Astrocyte of the cerebellum (primary cell): ENCODE measurements around the gene SULT6B1.
"Not testable (repeated sequence)": the region's sequence is repeated elsewhere in the genome, so short reads cannot be mapped to it uniquely, and the experiment has no call there.

Experiments
- DNase-seq: peaks from one replicate; pipeline ENCODE4 v3.0.0-alpha.2; 2011; ENCODE audit warnings: low read depth
- H3K4me3 ChIP-seq: 2 replicates; pipeline ENCODE4 v1.5.1; 2011; ENCODE audit warnings: mild to moderate bottlenecking, low read depth, low read length, moderate library complexity
- CTCF ChIP-seq: IDR thresholded peaks from 2 replicates; pipeline ENCODE4 v1.5.1; 2012; ENCODE audit warnings: low read length, low read depth, moderate library complexity, mild to moderate bottlenecking; ENCODE audit errors: missing control alignments
- in situ Hi-C: cut with HindIII; loops from 2 replicates; pipeline ENCODE4 v1.10.0; 2017; ENCODE audit warnings: low sequenced_read_pairs

SULT6B1 gene

DNA sequence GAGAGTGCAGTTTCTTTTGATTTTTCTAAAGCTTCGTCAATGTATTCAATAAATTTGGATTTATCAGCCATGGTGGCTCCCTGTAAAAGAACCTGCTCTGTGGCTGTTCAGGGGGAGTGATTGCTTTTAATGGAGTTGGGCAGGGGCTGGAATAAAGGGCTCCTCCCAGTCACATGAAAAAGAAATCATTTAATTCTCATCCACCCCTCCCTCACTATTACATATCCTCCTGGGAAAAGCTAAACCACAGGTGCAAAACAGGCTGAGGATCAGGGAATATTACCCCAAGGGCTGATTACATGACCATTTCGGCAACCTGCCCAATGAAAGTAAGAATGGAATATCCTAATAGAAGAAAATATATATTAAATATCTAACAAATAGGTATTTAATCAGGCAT, at the start of gene SULT6B1:
Gene SULT6B1 (minus strand): TSS at position 101 of the 400 bp plus-strand sequence. CDS start 30 bp downstream, at position 71.
- DNase-seq = no peak
- no peak for TF ChIP-seq CTCF
- H3K4me3 ChIP-seq = no peak within 1 kb of the TSS
- in situ Hi-C loops = no loop called here

DNA sequence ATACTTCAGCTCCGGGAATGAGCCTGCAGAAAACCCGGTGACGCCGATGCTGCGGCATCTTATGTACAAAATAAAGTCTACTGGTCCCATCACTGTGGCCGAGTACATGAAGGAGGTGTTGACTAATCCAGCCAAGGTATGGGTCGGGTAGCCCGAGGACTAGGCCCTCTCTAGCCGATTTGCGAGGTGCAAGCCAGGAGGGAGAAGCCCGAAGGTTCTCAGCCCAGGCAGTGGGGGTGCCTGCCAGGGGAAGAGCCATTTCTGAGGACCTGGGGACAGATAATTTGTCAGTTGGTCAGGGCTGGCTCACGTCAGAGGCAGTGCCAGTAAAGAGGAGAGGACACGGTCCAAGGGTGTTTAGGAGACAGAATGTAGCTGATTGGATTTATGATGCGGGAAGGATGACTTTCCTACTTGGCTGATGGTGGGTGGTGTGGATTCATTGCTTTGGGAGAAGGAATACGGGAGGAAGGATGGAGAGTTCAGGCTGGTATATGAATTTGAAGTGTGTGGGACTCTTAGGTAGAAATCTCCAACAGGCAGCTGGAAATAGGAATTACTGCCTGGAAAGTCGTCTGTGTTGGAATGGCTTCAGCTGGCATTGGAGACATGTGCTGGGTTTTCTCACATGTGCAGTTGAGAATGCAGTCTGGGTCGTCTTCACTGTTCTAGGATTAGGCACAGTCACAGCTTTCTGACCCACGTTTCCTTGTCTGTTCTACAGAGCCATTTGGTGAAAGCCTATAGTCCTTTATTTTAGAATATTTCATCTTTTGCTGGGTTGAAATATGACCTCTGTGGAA, 43.9 kb upstream of the SULT6B1 start:
- TF ChIP-seq CTCF = no peak
- peak overlapping the region; percentile 99 for H3K4me3 ChIP-seq
- no peak for DNase-seq
- in situ Hi-C loops = no loop called here

DNA sequence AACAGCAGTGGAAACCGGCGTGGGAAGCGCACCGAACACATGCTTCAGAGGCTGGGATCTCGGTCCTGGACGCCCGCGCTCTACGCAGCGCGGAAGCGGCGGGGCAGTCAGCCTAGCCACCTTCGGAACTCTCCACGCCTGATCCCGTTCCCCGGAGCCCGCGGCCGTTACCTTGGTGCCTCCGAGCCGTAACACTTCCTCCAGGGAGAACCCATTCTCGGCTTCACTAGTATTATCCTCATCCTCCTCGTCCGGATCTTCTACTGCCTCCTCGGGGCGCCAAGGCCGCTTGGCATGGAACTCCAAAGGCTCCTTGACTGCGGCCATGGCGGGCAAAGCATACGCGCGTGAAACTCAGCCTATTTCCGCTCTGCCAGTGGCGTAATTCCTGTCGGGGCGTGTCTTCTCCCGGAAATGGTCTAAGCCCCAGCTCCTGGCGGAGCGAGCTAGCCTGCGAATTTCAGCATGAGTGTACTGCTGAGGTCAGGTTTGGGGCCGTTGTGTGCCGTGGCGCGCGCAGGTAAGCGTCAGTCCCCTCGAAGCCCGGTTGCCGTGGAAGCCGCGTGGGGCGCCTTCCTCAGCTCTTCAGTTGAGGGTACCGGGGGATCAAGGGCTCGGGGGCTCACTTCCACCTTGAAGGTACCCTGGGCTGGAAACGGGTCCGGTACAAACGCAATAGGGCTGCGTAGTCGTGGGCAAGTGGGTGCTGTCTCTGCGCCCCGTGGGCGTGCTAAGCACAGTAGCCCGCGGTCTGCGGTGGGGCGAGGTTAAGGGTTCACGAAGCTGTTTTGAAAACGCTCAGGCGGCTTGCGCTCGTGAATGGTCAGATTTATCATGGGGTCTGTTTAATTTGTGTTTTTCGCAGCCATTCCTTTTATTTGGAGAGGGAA, 43.0 kb upstream of the SULT6B1 start, which contains the start of the genes CEBPZ and NDUFAF7:
Gene CEBPZ (minus strand): TSS at position 356 of the 890 bp plus-strand sequence. CDS start 29 bp downstream, at position 327.
Gene NDUFAF7 (plus strand): TSS at position 418 of the 890 bp plus-strand sequence. CDS start 48 bp downstream, at position 466.
- DNase-seq = peak; percentile 85
- TF ChIP-seq CTCF = no peak
- peak within 1 kb of the TSS; percentile 99 for H3K4me3 ChIP-seq
- in situ Hi-C loops = no loop called here

DNA sequence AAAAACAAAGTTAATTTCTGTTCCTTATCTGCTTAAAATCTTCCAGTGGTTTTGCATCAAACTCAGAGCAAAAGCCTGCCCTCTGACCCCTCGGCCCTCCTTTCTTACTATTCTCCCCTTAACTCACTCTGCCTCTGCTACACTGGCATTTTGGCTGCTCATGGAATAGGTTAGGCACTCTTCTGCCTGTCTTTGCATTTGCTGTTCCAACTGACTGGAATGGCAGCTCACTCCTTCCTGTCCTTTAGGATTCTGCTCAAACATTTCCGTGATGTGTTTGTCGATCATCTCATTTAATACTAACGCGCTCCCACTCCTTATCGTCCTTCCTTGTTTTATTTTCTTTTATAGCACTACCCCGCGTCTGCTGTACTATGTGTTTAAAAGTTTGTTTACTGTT, 42.1 kb upstream of the SULT6B1 start:
- in situ Hi-C loops = no loop called here
- no peak for TF ChIP-seq CTCF
- peak overlapping the region; percentile 99 for H3K4me3 ChIP-seq
- DNase-seq = no peak

- in situ Hi-C loops = no loop called here
- no peak overlapping the region for H3K4me3 ChIP-seq
- no peak for TF ChIP-seq CTCF
- DNase-seq = no peak
Measured at GRCh38 chr2:37228788-37229187, 40.3 kb upstream of the SULT6B1 start.

DNA sequence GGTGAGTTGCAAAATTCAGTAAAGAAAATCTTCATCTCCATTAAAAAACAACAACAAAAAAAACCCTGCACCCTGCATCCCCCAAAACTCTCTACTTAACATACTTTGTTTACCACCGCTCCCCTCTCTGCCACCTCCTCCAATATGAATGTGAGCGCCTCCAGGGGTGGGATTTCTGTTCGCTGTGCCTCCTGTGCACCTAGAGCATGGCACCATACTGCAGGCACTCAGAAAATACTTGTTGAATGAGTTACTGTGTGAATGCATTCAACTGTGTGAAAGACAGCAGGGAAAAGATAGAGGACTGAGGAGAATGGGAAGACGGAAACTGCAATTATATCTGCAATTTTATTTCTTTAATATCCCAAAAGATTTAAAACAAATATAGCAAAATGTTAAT, 38.4 kb upstream of the SULT6B1 start:
- TF ChIP-seq CTCF = no peak
- H3K4me3 ChIP-seq = no peak overlapping the region
- no peak for DNase-seq
- in situ Hi-C loops = no loop called here

- DNase-seq, in situ Hi-C loops, H3K4me3 ChIP-seq: not testable (repeated sequence)
Measured at GRCh38 chr2:37225129-37225528, 36.7 kb upstream of the SULT6B1 start.
